ENCODE results near the gene DRC3. TPM values are rescaled to one million over a fixed set of nuclear protein-coding genes. Genes with fewer than 3 reads are reported as not detected.

DRC3 gene
- total RNA-seq, 1 experiment from 2014 or later, result 1.0 TPM

DNA sequence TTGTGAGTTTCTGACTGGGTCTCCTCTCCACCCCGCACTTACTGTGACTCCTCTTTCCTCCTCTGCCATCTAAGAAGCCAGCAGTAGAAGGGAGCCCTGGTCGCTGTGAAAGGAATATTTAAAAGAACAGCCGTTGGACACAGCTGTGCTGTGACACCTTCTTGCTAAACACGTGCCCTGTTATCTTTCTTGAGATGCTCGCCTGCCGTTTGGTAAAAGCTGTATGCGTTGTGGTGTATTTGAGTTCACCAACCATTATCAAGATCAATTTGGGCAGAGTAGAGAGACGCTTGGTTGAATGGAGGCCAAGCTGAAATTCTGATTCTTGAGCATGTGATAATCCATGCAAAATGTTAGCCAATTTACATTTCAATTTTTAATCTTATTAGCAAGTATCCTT is 70.3 kb downstream of the DRC3 start:
- Histone ChIP-seq H3K4me3 (ENCODE audit: low read depth, low read length, poor library complexity, severe bottlenecking) (no peak overlapping the region), H3K9me3 (ENCODE audit: low read depth, low read length, poor library complexity, severe bottlenecking) (no peaks in the 10 kb centered on the region), H3K4me1 (ENCODE audit: insufficient read depth, low read length, poor library complexity, severe bottlenecking) (no peaks in the 10 kb centered on the region), H3K27ac (ENCODE audit: low read depth, low read length, poor library complexity, severe bottlenecking) (no peak overlapping the region), H3K27me3 (replicated peaks; ENCODE audit: insufficient read depth, low read depth, low read length, poor library complexity) (no peaks in the 10 kb centered on the region), H3K36me3 (ENCODE audit: insufficient read depth, low read length, poor library complexity, severe bottlenecking) (peaks cover 11% of the 10 kb centered on the region)
- intact Hi-C loops (cut with micrococcal nuclease; ENCODE audit: unreplicated experiment), result no loop called here
- TF ChIP-seq, protein P1, sequence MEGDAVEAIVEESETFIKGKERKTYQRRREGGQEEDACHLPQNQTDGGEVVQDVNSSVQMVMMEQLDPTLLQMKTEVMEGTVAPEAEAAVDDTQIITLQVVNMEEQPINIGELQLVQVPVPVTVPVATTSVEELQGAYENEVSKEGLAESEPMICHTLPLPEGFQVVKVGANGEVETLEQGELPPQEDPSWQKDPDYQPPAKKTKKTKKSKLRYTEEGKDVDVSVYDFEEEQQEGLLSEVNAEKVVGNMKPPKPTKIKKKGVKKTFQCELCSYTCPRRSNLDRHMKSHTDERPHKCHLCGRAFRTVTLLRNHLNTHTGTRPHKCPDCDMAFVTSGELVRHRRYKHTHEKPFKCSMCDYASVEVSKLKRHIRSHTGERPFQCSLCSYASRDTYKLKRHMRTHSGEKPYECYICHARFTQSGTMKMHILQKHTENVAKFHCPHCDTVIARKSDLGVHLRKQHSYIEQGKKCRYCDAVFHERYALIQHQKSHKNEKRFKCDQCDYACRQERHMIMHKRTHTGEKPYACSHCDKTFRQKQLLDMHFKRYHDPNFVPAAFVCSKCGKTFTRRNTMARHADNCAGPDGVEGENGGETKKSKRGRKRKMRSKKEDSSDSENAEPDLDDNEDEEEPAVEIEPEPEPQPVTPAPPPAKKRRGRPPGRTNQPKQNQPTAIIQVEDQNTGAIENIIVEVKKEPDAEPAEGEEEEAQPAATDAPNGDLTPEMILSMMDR (conservative IDR thresholded peaks at IDR 0.05; ENCODE audit: low read depth, low read length), result no peak
- ChIA-PET POLR2A (ENCODE audit: low non-redundant PET) (no interaction called here), CTCF (no interaction called here)
- DNase-seq (ENCODE audit: low spot score), result no peak
- no TSS peak for BruUV-seq (replicated peaks)

- Histone ChIP-seq H3K9me3 (ENCODE audit: low read depth, low read length, poor library complexity, severe bottlenecking) (no peaks in the 10 kb centered on the region), H3K4me1 (ENCODE audit: insufficient read depth, low read length, poor library complexity, severe bottlenecking) (no peaks in the 10 kb centered on the region), H3K27ac (ENCODE audit: low read depth, low read length, poor library complexity, severe bottlenecking) (no peak overlapping the region), H3K27me3 (replicated peaks; ENCODE audit: insufficient read depth, low read depth, low read length, poor library complexity) (no peaks in the 10 kb centered on the region), H3K4me3 (ENCODE audit: low read depth, low read length, poor library complexity, severe bottlenecking) (no peak overlapping the region), H3K36me3 (ENCODE audit: insufficient read depth, low read length, poor library complexity, severe bottlenecking) (peaks cover 11% of the 10 kb centered on the region)
- intact Hi-C loops (cut with micrococcal nuclease; ENCODE audit: unreplicated experiment), result no loop called here
- POLR2A ChIA-PET (ENCODE audit: low non-redundant PET), result no interaction called here
- TF ChIP-seq, protein P1 (conservative IDR thresholded peaks at IDR 0.05; ENCODE audit: low read depth, low read length), result peak; percentile 41
- TF ChIP-seq EZH2 (IDR thresholded peaks at IDR 0.05; ENCODE audit: borderline replicate concordance, low read depth, low read length, poor library complexity, severe bottlenecking), result no peak
- no TSS peak for BruUV-seq (replicated peaks)
- CTCF ChIA-PET, result no interaction called here
- DNase-seq (ENCODE audit: low spot score), result peak; percentile 53
Measured at GRCh38 chr17:18043491-18043890, 70.8 kb downstream of the DRC3 start.

DNA sequence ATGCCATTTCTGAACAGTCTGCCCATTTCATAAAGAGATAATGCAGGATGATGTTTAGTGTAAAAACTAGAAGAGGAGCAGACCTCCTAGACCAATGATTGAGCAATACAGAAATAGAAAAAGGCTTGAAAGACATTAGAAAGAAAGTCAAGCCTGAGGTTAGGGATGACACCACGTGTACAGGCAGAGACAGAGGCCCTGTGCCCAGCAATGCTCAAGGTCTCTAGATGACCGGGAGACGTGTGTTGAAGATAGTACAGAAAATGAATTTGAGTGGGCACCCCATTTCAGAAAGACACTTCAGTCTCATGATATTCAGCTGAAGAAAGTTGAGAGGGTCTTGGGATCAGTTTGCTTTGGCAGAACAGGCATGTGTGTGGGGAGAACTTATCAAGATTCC is 71.9 kb downstream of the DRC3 start:
- ChIA-PET CTCF (no interaction called here), POLR2A (ENCODE audit: low non-redundant PET) (no interaction called here)
- no peak overlapping the region for H3K27ac ChIP-seq (ENCODE audit: low read depth, low read length, poor library complexity, severe bottlenecking)
- intact Hi-C loops (cut with micrococcal nuclease; ENCODE audit: unreplicated experiment), result no loop called here
- no peaks in the 10 kb centered on the region for H3K4me1 ChIP-seq (ENCODE audit: insufficient read depth, low read length, poor library complexity, severe bottlenecking)
- no peaks in the 10 kb centered on the region for H3K9me3 ChIP-seq (ENCODE audit: low read depth, low read length, poor library complexity, severe bottlenecking)
- peaks cover 11% of the 10 kb centered on the region for H3K36me3 ChIP-seq (ENCODE audit: insufficient read depth, low read length, poor library complexity, severe bottlenecking)
- BruUV-seq (replicated peaks), result no TSS peak
- TF ChIP-seq, protein P1 (conservative IDR thresholded peaks at IDR 0.05; ENCODE audit: low read depth, low read length), result no peak
- TF ChIP-seq EZH2 (IDR thresholded peaks at IDR 0.05; ENCODE audit: borderline replicate concordance, low read depth, low read length, poor library complexity, severe bottlenecking), result no peak
- no peak for DNase-seq (ENCODE audit: low spot score)
- H3K4me3 ChIP-seq (ENCODE audit: low read depth, low read length, poor library complexity, severe bottlenecking), result no peak overlapping the region
- H3K27me3 ChIP-seq (replicated peaks; ENCODE audit: insufficient read depth, low read depth, low read length, poor library complexity), result no peaks in the 10 kb centered on the region
